Inferior parietal cortex (tissue), 1 donor: ENCODE results near the gene EIF4G1.
A peak's percentile ranks its signal among the peaks of the same experiment; 100 is the strongest.
"Not testable (repeated sequence)": the region's sequence is repeated elsewhere in the genome, so short reads cannot be mapped to it uniquely, and the experiment has no call there.

Experiments used
- DNase-seq: peaks from one replicate; pipeline ENCODE4 v3.0.0-alpha.2; 2016; ENCODE audit errors: extremely low spot score

The EIF4G1 gene

DNA sequence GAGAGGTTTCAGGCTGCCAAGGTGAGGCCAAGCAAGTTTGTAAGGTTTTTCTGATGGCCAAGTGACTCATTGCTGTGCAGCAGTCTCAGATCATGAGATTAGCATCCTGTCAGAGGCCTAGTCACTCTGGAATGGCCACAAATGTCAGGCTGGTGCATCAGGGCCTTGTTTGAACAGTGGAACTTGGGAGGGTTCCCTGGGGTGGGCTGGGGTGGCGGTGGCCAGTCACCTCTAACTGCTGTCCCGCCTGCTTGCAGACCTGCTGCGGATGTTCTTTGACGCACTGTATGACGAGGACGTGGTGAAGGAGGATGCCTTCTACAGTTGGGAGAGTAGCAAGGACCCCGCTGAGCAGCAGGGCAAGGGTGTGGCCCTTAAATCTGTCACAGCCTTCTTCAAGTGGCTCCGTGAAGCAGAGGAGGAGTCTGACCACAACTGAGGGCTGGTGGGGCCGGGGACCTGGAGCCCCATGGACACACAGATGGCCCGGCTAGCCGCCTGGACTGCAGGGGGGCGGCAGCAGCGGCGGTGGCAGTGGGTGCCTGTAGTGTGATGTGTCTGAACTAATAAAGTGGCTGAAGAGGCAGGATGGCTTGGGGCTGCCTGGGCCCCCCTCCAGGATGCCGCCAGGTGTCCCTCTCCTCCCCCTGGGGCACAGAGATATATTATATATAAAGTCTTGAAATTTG lies 20.2 kb downstream of the EIF4G1 start:
- no peak for DNase-seq

- no peak for DNase-seq
Measured at GRCh38 chr3:184335291-184335660, 20.9 kb downstream of the EIF4G1 start.

DNA sequence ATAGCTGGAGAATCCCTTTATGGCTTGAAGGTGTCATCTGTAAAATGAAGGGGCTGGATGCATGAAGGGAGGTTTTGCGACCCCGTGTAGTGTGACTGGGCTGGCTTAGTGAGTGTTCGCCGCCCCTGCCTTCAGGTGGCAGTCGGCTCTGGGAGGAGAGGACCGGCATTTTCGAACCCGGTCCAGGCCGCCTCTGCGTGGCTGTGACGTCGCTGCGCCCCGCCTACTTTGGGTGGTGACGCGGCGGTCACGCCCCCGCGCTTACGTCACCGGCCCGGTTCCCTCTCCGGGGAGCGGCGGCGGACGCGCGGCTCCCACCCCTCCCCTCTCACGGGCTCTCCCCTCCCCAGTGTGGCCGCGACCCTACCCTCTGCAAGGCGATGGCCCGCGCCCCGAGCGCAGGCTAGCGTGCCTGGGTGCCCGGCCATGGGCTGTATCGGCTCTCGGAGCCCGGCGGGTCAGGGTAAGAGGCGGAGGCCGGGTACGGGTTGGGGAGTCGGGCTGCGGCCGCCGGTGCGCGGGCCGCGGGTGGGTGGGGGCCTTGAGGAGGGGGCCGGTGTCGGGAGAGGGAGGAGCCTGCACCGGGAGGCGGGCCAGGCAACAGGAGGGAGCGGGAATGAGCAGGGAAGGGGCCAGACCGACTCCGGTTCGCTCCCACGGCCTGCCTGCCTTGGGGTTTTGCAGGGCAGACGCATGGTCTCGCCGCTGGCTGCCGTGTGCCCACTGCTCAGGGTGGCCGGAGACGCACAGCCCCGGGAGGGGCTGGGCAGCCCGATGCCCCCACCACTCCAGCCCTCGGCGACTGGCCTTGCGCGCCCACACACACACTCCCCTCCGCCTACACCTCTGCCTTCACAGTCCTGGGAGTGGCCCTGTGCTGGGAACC lies 21.5 kb downstream of the EIF4G1 start:
- DNase-seq: peak; percentile 85

GRCh38 chr3:184336547-184337398 lies 22.4 kb downstream of the EIF4G1 start:
- peak; percentile 85 for DNase-seq

GRCh38 chr3:184337399-184337714 lies 23.0 kb downstream of the EIF4G1 start, which contains the start of gene FAM131A:
FAM131A (plus strand) TSS chr3:184337600; CDS start chr3:184337631, 31 bp downstream.
- peak; percentile 71 for DNase-seq

DNA sequence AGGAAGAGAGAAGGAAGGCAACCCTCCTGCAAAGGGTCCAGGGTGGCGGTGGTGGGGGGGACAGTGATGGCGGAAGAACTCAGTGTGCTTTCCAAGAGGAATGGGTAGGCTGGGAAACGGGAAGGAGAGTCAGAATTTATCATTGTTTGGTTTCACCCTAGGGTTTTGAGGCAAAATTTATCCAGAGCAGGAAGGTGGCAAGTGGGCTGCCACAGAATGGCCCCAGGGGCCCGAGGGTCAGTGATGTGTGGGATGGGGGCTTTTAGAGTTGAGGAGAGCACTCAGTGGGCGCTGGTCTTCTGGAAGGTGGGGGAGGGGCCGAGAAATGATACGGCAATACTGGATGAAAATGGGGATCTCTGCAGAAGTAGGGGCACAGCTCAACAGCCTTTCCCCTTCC lies 23.6 kb downstream of the EIF4G1 start:
- DNase-seq: no peak

DNA sequence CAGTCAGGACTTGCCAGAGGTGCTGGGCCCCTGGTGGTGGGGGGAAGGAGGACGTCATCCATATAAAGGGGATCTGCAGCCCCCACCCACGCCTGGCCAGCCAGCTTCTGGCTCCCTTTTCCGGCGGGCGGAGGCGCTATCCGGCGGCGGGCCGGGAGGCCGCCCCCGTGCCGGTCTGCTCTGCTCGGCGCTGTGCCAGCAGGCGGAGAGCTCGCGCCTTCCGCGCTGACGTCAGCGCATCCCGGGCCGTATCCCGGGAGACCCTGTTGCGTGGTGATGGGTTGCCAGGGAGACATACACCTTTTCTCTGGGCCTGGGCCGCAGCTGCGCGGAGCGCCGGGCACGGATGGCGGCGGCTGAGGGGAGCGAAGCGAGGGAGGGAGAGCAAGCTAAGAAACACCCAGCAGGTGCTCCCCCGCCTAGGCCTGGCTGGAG lies 24.1 kb downstream of the EIF4G1 start:
- peak; percentile 80 for DNase-seq

GRCh38 chr3:184339001-184339400 lies 24.6 kb downstream of the EIF4G1 start:
- DNase-seq: no peak

GRCh38 chr3:184339451-184340135 lies 25.2 kb downstream of the EIF4G1 start:
- not testable (repeated sequence) for DNase-seq

- DNase-seq: no peak
Measured at GRCh38 chr3:184341925-184342324, 27.5 kb downstream of the EIF4G1 start.

GRCh38 chr3:184343200-184343876 lies 28.9 kb downstream of the EIF4G1 start:
- no peak for DNase-seq

GRCh38 chr3:184344579-184345316 lies 30.3 kb downstream of the EIF4G1 start:
- no peak for DNase-seq

DNA sequence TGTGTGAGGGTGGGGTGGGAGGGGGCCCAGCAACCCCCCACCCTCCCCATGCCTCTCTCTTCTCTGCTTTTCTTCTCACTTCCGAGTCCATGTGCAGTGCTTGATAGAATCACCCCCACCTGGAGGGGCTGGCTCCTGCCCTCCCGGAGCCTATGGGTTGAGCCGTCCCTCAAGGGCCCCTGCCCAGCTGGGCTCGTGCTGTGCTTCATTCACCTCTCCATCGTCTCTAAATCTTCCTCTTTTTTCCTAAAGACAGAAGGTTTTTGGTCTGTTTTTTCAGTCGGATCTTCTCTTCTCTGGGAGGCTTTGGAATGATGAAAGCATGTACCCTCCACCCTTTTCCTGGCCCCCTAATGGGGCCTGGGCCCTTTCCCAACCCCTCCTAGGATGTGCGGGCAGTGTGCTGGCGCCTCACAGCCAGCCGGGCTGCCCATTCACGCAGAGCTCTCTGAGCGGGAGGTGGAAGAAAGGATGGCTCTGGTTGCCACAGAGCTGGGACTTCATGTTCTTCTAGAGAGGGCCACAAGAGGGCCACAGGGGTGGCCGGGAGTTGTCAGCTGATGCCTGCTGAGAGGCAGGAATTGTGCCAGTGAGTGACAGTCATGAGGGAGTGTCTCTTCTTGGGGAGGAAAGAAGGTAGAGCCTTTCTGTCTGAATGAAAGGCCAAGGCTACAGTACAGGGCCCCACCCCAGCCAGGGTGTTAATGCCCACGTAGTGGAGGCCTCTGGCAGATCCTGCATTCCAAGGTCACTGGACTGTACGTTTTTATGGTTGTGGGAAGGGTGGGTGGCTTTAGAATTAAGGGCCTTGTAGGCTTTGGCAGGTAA lies 31.1 kb downstream of the EIF4G1 start:
- DNase-seq: peak; percentile 93

DNA sequence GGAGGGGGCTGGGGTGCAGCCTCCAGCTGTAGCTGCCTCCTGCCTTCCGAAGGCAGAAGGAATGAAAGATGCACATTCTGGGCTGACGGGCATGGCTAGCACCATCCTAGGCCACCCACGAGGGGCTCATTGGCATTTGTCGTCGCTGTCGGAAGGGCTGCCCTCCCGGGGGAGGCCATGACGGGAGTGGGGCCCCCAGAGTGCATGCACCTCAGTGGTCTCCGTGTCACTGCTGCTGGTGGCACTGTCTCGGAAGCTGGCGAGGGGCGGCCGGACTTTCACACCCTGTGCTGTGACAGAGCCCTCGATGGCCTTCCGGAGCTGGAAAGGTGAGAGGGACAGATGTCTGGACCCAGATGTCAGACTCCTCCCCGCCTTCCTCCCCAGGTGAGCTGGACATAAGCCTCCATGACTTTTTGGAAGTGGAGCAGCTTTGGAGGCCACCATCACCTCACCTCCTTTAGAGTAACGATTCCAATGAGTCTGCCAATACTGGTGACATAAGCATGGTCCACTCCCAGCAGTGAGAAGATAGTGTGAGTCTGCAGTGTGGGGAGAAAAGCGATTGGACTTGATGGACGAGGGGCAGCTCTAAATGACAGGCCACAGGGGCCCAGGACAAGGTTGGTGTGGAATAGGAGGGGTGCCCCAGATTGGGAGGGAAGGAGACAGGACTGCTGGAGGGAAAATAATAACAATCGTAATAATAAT lies 32.2 kb downstream of the EIF4G1 start:
- no peak for DNase-seq

- DNase-seq: no peak
Measured at GRCh38 chr3:184347321-184348056, 33.1 kb downstream of the EIF4G1 start.

DNA sequence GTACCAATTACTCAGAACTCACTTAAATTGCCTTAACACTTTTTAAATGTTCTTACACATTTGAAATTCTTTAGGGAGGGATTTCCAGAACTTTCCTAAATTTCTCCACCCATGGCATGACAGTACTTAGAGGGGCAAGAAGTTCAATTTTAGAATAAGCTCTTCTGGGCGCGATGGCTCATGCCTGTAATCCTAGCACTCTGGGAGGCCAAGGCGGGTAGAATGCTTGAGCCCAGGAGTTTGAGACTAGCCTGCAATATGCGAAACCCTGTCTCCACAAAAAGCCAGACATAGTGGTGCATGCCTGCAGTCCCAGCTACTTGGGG lies 33.6 kb downstream of the EIF4G1 start:
- DNase-seq: no peak

DNA sequence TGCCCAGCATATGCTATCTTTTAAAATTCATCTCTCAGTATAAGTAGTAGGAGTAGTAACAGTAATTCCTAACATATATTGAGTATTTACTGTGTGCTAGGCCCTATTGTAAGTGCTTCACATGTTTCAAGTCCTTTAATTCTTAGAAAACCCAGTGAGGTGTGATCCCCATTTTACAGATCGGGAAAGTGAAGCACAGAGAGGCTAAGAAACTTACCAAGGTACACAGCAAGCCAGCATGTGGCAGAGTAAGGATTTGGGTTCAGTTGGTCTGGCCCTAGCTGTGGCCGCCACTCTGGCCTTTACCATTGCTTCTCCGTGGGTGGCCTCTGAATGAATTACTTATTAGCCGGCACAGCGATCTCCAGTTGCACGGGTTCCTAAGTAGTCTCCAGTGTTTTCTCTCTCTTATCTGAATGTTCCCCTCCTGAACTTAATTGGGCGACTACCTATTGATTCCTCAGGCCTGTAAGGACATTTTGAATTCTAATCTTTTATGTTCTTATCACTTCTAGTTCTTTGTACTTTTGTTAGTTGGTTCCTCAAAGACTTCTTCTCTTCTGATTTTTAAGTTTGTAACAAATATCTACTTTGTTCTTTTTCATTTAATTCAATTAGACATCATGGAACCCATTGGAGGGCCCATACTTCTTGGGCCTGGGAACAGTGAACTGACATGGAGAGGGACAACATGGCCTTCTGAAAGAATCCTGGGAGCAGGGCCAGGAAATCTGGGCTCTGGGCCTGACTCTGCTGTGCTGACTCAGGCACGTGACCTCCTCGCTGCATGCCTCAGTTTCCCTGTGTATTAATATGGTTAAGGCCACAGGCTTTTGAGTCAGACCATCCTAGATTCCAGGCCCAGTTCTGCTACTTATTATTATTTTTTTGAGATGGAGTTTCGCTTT lies 35.4 kb downstream of the EIF4G1 start:
- no peak for DNase-seq
